Measurements from ENCODE around the gene C14orf93. TPM values are rescaled to one million over a fixed set of nuclear protein-coding genes. Genes with fewer than 3 reads are reported as not detected.
"Not testable (repeated sequence)": the region's sequence is repeated elsewhere in the genome, so short reads cannot be mapped to it uniquely, and the experiment has no call there.

Gene C14orf93
- polyA plus RNA-seq, 1 donor from 2014 or later, result 4.7 TPM

DNA sequence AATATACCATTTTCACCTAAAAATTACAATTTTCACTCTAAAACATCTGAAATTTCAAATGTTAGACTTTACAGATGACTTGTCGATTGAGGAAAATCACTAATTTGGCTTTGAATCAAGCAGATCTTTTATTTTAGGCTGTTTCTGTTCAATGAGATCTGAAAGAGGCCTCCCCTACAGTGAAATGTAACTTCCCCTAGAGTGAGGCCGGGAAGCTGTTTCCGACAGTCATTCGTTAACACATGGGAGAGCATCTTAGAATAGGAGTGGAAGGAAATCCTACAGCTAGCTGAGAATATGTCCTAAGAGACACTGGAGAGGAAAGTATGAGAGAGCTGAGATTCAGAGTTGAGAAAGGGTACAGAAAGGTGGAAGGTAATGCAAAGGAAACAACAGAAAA lies 5.7 kb upstream of the C14orf93 start:
- H3K4me2 ChIP-seq (ENCODE audit: low read length), result no peak overlapping the region
- no peaks in the 10 kb centered on the region for H3K9me2 ChIP-seq (ENCODE audit: insufficient read depth, low read length)
- no peaks in the 10 kb centered on the region for H3K79me2 ChIP-seq (replicated peaks; ENCODE audit: insufficient read depth, low read length)
- H4K20me1 ChIP-seq (ENCODE audit: insufficient read depth), result no peaks in the 10 kb centered on the region
- TF ChIP-seq SMC3 (conservative IDR thresholded peaks at IDR 0.05; ENCODE audit: poor library complexity) (no peak), EZH2 (IDR thresholded peaks at IDR 0.05; ENCODE audit: borderline replicate concordance, insufficient read depth, low read length, poor library complexity, severe bottlenecking) (no peak), RAD21 (conservative IDR thresholded peaks at IDR 0.05) (no peak), MXI1 (conservative IDR thresholded peaks at IDR 0.05; ENCODE audit: poor library complexity, severe bottlenecking) (no peak), POLR2AphosphoS5 (IDR thresholded peaks at IDR 0.05) (no peak), TAF1 (IDR thresholded peaks at IDR 0.05; ENCODE audit: low read depth) (no peak), EP300 (conservative IDR thresholded peaks at IDR 0.05; ENCODE audit: poor library complexity, severe bottlenecking) (no peak)
- TF ChIP-seq, protein P1, sequence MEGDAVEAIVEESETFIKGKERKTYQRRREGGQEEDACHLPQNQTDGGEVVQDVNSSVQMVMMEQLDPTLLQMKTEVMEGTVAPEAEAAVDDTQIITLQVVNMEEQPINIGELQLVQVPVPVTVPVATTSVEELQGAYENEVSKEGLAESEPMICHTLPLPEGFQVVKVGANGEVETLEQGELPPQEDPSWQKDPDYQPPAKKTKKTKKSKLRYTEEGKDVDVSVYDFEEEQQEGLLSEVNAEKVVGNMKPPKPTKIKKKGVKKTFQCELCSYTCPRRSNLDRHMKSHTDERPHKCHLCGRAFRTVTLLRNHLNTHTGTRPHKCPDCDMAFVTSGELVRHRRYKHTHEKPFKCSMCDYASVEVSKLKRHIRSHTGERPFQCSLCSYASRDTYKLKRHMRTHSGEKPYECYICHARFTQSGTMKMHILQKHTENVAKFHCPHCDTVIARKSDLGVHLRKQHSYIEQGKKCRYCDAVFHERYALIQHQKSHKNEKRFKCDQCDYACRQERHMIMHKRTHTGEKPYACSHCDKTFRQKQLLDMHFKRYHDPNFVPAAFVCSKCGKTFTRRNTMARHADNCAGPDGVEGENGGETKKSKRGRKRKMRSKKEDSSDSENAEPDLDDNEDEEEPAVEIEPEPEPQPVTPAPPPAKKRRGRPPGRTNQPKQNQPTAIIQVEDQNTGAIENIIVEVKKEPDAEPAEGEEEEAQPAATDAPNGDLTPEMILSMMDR (IDR thresholded peaks at IDR 0.05; ENCODE audit: poor library complexity, severe bottlenecking), result no peak
- TF ChIP-seq, protein P2, sequence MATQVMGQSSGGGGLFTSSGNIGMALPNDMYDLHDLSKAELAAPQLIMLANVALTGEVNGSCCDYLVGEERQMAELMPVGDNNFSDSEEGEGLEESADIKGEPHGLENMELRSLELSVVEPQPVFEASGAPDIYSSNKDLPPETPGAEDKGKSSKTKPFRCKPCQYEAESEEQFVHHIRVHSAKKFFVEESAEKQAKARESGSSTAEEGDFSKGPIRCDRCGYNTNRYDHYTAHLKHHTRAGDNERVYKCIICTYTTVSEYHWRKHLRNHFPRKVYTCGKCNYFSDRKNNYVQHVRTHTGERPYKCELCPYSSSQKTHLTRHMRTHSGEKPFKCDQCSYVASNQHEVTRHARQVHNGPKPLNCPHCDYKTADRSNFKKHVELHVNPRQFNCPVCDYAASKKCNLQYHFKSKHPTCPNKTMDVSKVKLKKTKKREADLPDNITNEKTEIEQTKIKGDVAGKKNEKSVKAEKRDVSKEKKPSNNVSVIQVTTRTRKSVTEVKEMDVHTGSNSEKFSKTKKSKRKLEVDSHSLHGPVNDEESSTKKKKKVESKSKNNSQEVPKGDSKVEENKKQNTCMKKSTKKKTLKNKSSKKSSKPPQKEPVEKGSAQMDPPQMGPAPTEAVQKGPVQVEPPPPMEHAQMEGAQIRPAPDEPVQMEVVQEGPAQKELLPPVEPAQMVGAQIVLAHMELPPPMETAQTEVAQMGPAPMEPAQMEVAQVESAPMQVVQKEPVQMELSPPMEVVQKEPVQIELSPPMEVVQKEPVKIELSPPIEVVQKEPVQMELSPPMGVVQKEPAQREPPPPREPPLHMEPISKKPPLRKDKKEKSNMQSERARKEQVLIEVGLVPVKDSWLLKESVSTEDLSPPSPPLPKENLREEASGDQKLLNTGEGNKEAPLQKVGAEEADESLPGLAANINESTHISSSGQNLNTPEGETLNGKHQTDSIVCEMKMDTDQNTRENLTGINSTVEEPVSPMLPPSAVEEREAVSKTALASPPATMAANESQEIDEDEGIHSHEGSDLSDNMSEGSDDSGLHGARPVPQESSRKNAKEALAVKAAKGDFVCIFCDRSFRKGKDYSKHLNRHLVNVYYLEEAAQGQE (IDR thresholded peaks at IDR 0.05; ENCODE audit: borderline replicate concordance), result no peak
- no peak overlapping the region for H3K4me3 ChIP-seq (ENCODE audit: low read length)
- H3F3A ChIP-seq (ENCODE audit: insufficient read depth, low read length, poor library complexity, severe bottlenecking), result no peaks in the 10 kb centered on the region
- no peaks in the 10 kb centered on the region for H3K27me3 ChIP-seq (ENCODE audit: insufficient read depth, low read depth, low read length)
- no peak overlapping the region for H3K27ac ChIP-seq (ENCODE audit: low read length)
- H3K36me3 ChIP-seq (ENCODE audit: insufficient read depth, low read length), result no peaks in the 10 kb centered on the region
- no peaks in the 10 kb centered on the region for H3K9me3 ChIP-seq (ENCODE audit: low read length)
- no peak overlapping the region for H3K9ac ChIP-seq (ENCODE audit: low read length)
- peak overlapping the region; percentile 27 for H2AFZ ChIP-seq (ENCODE audit: low read depth, low read length)

DNA sequence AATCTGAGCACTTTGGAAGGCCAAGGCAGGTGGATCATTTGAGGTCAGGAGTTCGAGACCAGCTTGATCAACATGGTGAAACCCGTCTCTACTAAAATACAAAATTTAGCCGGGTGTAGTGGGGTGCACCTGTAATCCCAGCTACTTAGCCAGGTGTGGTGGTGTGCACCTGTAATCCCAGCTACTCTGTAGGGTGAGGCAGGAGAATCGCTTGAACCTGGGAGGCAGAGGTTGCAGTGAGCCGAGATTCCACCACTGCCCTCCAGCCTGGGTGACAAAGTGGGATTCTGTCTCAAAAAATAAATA lies 3.8 kb upstream of the C14orf93 start:
- H3K4me2 ChIP-seq (ENCODE audit: low read length); H3F3A ChIP-seq (ENCODE audit: insufficient read depth, low read length, poor library complexity, severe bottlenecking); H3K9me3 ChIP-seq (ENCODE audit: low read length); H3K79me2 ChIP-seq (replicated peaks; ENCODE audit: insufficient read depth, low read length); H3K27me3 ChIP-seq (ENCODE audit: insufficient read depth, low read depth, low read length); H3K9ac ChIP-seq (ENCODE audit: low read length); H3K27ac ChIP-seq (ENCODE audit: low read length); H4K20me1 ChIP-seq (ENCODE audit: insufficient read depth); H2AFZ ChIP-seq (ENCODE audit: low read depth, low read length); H3K4me3 ChIP-seq (ENCODE audit: low read length); H3K9me2 ChIP-seq (ENCODE audit: insufficient read depth, low read length); H3K36me3 ChIP-seq (ENCODE audit: insufficient read depth, low read length): not testable (repeated sequence)

DNA sequence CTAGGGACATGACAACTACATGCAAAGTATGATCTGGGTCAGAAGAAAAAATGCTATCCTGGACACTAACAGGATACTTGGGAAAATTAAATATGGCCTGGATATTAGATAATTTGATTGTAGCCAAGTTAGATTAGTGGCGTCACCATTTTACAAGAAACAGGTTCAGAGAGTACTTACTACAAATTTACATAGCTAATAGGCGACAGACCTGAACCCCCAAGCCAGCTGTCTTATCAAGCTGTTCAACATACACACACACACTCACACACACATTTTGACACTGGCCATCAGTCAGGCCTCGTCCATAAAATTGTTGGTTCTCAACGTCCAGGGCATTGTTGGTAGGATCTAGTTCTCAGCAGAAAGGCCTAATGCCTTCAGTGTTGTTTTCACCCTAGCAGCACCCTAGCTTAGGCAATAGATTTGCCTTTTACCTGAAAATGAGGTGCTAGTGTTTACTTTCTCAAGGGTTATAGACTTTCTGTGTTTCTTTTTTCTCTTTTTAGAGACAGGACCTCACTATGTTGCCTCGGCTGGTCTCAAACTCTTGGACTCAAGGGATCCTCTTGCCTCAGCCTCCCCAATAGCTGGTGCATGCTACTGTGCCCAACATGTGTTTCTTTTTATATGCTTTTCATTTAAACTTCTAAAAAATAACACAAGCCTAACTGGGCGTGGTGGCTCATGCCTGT lies 3.3 kb upstream of the C14orf93 start:
- no peaks in the 10 kb centered on the region for H3K36me3 ChIP-seq (ENCODE audit: insufficient read depth, low read length)
- no peaks in the 10 kb centered on the region for H3K27me3 ChIP-seq (ENCODE audit: insufficient read depth, low read depth, low read length)
- TF ChIP-seq SMC3 (conservative IDR thresholded peaks at IDR 0.05; ENCODE audit: poor library complexity), result no peak
- TF ChIP-seq, protein P2 (IDR thresholded peaks at IDR 0.05; ENCODE audit: borderline replicate concordance), result no peak
- TF ChIP-seq POLR2AphosphoS5 (IDR thresholded peaks at IDR 0.05), result no peak
- TF ChIP-seq EZH2 (IDR thresholded peaks at IDR 0.05; ENCODE audit: borderline replicate concordance, insufficient read depth, low read length, poor library complexity, severe bottlenecking), result no peak
- no peak overlapping the region for H3K27ac ChIP-seq (ENCODE audit: low read length)
- no peaks in the 10 kb centered on the region for H4K20me1 ChIP-seq (ENCODE audit: insufficient read depth)
- H3K9ac ChIP-seq (ENCODE audit: low read length), result no peak overlapping the region
- H3K79me2 ChIP-seq (replicated peaks; ENCODE audit: insufficient read depth, low read length), result peaks cover 6% of the 10 kb centered on the region
- no peaks in the 10 kb centered on the region for H3K9me2 ChIP-seq (ENCODE audit: insufficient read depth, low read length)
- no peak overlapping the region for H3K4me2 ChIP-seq (ENCODE audit: low read length)
- no peak overlapping the region for H2AFZ ChIP-seq (ENCODE audit: low read depth, low read length)
- no peaks in the 10 kb centered on the region for H3F3A ChIP-seq (ENCODE audit: insufficient read depth, low read length, poor library complexity, severe bottlenecking)
- no peak overlapping the region for H3K4me3 ChIP-seq (ENCODE audit: low read length)
- no peaks in the 10 kb centered on the region for H3K9me3 ChIP-seq (ENCODE audit: low read length)

All from neural cell (in vitro differentiated cells).